NCI-H1417 (cell line): ENCODE results near the gene JAK1.

Source experiments
- DNase-seq, 3 experiments: peaks; one replicate each; lab custom pipeline; 2025; lab: John Stamatoyannopoulos, UW

JAK1 gene

DNA sequence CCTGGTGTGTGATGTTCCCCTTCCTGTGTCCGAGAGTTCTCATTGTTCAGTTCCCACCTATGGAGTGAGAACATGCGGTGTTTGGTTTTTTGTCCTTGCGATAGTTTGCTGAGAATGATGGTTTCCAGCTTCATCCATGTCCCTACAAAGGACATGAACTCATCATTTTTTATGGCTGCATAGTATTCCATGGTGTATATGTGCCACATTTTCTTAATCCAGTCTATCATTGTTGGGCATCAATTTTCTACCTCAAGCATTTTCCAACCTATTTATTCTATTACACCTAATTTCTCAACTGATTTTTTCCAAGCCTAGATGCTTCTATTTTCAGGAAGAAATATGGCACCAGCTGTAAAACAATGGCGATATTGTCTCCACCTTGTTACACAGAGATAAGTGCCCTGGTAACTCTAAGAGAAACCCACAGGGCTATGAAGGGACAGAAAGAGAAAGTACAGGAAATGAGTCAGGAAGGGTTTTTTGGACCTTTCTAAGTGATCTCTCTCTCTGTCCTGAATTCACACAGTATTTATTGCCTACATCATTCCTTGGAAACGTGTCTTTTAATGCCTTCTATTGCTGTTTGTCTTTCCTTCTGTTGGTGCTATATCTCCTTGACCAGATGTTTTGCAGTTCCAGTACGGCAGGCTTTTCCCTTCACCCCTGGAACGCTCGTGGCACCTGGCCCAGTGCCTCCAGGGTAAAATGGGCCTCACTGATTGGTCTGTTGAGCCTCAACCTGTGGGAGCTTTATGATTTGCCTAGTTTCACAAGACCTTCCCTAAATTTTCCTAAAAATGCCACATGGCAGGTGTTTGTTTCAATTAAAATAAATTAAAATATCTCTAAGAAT lies 14.6 kb upstream of the JAK1 start:
- DNase-seq: no peak

DNA sequence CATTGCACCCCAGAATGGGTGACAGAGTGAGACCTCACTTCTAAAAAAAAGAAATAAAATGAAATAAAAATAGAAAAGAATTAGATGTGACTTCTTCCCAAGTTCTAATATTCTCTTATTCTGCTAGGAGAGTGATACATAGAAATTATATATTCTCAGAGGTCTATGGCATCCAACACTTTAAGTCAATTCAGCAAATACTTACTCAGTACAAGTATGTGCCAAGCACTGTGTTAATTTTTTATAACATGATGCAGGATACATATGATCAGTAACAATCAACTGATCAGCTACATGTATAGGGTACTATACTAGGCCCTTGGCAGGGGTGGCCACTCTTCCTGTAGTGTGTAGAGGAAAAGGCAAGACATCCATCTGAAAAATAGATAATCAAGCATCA lies 13.0 kb upstream of the JAK1 start:
- DNase-seq: no peak

DNA sequence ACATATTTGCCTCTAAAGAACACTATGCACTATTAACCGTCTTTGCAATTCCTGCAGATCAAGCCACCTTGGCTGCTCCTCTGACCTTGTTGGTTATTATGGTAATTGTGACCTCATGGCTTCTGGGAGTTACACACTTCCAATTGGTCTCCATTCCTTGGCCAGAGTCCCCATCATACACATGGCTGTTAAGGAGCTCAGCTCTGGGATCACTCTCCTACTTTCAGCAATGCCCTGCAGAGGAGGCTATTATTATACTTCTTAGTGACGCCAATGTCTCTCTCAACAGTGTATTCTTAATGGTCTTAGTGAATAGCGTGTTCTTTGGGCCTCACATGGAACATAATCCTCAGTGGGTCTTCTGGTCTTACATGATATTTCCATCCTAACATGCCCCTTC lies 10.0 kb upstream of the JAK1 start:
- no peak for DNase-seq

DNA sequence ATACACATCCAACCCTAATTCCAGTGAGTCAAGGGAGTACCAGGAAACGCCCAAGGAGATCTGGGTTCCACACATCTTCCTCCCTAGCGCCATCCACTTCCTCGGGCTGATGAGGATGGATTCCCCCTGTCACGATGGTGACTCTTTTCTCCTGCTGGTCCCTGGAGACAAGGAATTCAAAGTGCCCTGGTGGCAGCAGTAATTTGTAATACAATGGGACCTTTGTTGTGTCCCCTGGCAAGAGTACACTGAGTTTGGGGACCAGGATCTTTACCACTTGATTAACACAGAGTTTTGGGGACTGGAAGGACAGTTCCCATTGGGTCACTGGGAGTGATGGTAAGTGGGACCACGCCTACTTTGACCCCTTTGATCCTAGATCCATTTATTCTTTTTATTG lies 9.4 kb upstream of the JAK1 start:
- no peak for DNase-seq

DNA sequence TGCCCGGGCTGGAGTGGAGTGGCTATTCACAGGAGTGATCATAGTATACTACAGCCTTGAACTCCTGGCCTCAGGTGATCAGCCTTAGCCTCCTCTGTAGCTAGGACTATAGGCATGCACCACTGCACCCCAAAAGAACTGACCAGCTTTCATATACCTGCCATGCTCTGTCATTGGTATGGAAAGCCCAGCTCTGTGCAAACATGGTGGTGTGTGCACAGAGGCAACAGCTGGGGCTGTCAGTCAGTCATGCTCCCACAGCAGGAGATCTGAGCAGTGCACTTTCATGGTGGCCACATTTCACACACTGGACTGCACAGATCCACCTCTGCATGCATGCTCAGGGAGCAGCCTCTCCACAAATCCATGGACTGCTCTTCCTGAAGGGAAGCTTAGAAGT lies 8.8 kb upstream of the JAK1 start:
- no peak for DNase-seq

DNA sequence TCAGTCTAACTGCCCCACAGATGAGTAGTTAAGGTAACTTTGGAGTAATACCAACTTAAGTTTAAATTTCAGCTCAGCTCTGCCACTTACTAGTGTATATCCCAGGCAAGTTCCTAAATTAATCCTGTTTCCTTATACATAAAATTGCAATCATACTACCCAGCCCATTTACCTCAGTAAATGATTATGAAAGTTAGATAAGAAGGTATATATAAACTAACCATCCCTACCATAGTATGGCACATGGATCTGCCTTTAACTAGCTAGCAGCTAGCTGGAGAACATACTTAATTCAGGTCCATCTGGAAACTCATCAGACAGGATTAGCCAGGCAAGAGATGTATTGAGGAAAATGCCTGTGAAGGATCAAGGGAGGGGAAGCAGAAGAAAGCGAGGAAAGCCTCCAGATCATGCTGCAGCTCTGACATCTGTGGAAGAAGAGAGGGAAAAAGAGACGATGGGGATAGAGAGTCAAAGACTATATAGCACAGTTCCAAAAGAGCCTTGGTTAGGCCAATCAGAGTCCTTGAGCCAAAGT lies 8.0 kb upstream of the JAK1 start:
- no peak for DNase-seq

DNA sequence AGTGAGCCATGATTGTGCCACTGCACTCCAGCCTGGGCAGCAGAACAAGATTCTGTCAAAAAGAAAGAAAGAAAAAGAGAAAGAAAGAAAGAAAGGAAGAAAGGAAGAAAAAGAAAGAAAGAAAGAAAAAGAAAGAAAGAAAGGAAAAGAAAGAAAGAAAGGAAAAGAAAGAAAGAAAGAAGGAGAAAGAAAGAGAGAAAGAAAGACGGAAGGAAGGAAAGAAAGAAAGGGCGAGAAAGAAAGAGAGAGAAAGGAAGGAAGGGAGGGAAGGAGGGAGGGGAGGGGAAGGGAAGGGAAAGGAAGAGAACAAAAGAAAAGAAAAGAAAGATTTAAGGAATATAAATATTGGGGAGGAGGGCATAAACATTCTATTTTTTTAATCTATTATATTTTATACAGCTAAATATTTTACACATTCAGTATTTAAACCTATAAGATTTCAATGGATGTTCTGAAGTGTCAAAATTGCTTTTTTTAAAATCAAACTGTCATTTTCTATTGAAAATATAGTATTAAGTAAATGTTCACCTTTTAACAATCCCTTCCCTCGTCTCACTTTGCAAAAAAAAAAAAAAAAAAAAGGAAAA lies 6.8 kb upstream of the JAK1 start:
- no peak for DNase-seq

DNA sequence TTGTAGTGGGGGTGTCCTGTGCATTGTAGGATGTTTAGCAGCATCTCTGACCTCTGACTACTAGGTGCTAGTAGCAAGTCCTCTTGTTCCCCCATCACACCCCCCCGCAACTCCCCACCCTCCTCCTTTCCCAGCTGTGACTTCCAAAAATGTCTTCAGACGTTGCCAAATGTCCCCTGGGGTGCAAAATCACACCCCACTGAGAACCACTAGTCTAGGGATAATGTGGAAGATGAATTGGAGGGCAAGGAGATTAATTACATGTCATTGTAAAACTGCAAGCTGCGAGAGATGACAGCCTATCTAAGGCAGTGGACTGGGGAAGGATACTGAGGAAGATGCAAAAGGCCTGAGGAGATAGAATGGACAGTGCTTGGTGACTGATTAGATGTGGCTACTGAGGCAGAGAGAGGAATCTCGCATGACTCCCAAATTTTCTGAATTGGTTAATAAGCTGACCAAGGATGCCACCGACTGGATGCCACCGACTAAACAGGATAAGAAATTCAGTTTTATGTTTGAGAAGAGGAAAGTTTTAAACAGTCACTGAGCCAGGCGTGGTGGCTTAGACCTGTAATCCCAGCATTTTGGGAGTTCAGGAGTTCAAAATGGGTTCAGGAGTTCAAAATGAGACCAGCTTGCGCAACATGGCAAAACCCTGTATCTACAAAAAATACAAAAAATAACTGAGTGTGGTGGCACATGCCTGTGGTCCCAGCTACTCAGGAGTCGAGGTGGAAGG lies 3.1 kb upstream of the JAK1 start:
- peak in 1 of 3 experiments; percentile 33 for DNase-seq

DNA sequence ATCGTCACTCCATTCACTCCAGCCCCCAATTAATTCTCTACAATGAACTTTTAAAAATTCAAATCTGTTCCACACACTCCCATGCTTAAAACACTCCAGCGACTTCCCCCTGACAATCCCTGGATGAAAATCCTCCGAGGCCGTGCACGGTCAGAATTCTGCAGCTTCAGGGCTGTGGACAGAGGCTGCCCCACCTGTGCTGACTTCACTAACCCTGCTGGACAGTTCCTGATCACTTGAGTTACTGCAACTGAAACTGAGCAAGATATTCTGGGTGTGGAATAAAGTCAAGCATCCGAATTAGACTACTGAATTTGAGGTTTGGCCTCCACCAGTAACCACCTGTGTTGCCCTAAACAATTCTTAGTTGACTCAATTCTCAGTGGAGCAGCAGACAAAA lies 1.0 kb upstream of the JAK1 start:
- DNase-seq: no peak

DNA sequence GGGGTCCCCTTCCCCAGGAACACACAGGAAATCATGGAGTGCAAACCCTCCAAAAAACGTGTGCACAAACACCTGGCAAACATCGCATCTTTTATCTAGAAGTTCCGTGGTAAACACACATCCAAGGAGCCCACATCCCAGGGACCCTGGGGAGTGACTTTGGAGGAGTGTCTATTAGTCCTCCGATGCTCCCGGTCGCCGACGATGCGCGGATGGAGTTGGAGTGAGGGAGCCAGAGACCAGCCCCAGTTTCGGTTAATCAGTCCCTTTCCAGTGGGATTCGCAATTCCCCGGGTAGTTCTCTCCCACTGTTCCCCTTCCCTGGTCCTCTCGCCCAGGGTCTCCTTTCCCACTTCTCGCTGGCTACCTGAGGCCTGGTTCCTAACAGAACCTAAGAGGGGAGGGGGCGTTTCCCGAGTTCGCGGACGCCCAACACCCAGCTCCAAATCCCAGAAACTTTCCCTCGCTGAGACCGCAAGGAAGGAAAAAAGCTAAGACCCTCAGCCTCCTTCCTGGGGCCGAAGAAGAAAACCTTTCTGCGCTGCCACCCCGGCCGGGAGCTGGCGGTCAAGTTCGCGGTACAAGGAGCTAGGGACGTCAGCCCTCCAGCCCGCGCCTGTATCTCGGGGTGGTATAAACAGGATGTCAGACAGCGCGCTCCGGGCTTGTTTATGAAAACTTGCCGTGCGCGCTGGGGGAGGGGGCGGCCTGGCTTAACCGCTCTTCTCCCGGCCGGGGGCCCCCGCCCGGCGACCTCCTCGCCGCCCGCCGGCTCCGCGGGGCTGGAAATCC lies 787 bp downstream of the JAK1 start:
- DNase-seq: peak; percentile 22 to 77 (median 61)

DNA sequence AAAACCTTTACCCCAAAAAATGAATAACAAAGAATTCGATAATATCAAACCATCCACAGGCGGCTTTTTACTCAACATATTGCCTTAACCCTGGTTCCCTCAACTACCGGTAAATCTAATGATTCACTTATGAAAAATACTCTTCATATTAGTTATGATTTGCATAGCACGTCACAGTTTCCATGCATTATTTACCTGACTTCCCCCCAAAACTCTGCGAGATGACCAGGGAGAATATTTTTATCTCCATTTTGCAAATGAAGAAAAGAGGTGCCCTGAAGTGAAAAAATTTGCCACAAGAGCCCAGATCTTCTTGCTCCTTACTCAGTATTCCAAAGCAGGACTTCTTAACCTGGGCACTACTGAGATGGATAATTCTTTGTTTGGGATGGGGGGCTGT lies 2.9 kb downstream of the JAK1 start:
- no peak for DNase-seq

DNA sequence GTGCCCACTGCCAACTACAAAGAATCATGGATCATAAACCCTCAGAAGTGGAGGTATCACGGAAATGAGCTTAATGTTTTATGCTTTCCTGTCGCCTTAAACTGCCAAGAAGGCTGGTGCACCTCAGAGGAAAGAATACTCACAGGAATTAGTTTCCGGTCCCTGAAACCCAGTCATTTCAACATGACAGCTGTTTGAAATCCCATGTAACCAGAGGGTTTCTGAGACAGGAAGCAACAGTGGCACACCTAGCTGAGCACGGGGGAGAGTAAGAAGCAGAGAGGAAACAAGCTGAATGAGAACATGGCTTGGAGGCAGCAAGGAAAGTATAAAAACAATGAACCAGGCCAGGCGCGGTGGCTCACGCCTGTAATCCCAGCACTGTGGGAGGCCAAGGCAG lies 3.9 kb downstream of the JAK1 start:
- no peak for DNase-seq

DNA sequence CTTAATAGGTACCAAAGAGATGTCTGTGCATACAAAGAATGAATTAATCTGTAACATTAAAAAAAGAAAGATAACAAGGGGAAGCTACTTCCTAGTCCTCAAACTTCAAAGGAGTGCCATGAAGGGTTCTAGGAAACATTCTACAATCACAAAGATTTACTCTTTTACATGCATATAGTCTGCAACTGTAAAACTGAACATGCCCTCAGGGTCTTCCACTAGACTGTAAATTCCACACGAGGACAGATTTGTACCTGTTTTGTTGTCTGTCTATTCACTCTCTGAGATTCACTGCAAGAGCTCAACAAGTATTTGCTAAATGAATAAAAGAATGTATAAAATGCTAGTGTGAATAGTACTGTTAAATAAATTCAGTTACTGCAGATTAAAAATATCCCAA lies 4.4 kb downstream of the JAK1 start:
- DNase-seq: no peak

DNA sequence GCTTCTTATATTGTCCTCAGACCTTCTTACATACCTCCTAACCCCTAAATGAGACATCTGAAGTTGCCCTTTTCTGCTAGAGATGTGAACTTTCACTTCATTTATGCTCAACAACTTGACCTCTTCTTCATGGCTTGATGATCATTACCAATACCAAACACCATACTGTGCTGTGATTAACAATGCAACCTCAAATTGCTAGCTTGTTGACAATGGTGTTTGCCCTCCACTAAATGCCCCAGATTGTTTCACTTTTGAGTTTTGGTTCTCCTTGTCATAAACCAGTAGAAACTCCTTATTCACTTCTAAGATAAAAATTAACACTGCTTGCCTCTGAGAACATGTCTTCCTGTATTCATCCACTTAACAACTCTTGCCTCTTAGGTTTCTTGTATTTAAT lies 5.6 kb downstream of the JAK1 start:
- DNase-seq: no peak

DNA sequence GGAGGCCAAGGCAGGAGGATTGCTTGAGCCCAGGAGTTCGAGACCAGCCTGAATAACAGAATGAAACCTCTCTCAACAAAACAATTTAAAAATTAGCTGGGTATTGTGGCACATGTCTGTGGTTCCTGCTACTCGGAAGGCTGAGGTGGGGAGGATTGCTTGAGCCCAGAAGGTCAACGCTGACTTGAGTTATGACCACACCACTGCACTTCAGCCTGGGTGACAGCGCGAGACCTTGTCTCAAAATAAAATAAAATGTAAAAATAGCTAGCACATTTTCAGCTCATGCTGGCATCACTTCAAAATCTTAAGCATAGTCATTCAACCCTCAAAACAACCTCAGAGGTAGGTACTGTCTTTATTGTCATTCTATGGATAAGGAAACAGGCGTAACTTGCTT lies 6.4 kb downstream of the JAK1 start:
- DNase-seq: no peak

DNA sequence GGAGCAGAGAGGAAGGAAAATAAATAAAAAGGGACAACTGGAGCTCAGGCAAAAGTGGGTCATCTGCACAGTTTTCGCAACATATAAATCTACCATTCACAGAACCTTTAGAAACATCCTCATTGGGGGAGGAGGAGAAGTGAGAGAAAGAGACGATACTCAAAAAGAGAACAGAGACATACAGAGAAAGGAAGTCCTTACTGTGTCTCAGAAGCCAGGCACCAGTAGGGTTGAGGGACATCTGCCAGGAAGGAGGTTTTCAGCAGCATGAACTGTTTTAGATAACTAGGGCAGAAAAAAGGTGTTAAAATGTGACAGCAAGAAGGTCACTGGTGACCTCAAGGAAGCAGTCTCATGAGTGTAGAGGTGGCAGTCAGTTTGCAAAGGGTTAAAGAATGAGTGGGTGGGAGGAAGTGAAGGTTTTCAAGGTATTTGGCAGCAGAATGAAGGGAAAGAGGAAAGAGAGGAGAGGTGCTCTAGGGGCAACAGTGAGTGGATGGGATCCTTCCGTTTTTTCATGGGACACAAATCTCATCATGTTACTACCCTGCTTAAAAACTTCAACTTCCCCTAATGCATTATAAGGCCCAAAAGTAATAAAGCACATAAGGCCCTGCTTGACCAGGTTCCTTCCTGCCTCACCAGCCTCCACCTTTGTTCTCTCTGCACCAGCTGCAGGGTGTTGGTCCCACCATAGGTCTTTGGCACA lies 9.5 kb downstream of the JAK1 start:
- no peak for DNase-seq

DNA sequence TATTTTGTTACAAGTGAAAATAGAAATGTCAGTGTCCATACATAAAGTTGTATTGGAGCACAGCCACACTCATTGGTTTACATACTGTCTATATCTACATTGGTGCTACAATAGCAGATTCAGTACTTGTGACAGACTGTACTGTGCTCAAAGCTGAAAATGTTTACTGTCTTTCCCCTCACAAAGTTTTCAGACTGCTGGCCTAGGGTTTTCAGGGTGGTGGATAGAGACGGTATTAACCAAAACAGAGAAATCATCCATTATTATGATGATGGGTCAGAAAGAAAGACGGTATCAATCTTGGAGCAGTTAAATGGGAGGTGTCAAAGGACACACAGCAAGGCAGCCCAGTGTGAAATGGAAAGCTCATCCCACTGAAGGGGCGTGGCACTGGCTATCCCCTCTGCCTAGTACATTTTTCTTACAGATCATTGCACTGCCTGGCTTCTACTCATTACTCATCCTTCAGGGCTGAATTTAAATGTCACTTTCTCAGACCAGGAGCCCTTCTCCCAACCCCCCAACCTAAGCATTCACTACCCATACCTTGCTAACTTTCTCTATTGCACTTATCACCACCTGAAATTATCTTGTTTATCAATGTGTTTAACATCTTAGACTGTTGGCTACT lies 10.2 kb downstream of the JAK1 start:
- no peak for DNase-seq

DNA sequence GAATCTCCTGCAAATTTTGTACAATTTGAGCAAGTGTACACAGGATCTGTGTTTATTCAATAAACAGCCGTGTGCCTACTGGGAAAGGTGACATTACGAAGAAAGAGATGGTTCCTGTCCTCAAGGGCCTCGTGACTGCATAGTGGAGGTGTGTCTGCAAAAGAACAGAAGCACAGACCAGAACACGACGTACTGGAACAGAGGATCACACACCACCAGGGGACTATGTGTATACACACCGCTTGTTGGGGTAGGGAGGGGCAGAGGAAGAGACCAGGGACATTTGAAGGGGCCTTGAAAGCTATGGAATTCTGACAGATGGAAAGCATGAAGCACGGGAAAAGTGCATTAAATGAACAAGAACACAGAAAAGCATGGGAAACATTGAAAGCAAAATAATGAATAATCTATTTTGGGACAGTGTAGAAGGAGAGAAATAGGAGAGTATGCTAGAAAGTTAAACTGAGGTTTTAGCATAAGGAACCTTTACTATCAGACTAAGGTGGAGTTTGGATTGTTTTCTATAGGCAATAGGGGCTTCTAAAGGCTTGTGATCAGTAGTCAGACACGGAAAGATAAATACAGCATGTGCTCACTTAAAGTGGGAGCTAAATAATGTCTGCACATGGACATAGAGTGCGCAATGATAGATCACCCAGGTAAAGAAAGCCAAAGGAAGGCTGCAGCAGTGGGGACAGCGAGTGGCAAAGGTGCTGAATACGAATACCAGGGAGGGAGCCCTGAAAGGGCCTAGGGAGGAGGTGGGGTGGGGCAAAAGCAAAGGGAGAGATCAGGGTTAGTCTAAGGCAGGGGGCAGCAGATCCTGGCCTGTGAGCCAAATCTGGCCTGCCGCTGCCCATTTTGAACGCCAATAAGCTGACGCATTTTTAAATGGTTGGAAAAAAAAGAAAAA lies 11.0 kb downstream of the JAK1 start:
- no peak for DNase-seq

DNA sequence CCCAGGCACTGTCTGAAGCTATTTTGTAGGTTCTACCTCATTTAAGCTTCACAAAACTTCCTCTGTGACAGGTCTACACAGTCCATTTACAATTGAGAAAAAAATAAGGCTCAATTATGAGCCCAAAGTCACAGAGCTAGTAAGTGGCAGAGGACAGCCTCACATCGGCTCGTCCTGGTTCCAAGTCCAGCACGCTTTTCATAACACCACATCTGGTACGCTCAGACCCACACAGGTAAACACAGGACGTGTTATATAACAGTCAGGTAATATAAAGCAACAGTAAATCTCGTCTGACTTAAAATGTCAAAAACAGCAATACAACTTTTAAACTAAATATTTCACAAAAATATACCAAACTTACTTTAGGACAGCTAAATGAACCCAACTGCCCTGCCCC lies 13.1 kb downstream of the JAK1 start:
- no peak for DNase-seq

DNA sequence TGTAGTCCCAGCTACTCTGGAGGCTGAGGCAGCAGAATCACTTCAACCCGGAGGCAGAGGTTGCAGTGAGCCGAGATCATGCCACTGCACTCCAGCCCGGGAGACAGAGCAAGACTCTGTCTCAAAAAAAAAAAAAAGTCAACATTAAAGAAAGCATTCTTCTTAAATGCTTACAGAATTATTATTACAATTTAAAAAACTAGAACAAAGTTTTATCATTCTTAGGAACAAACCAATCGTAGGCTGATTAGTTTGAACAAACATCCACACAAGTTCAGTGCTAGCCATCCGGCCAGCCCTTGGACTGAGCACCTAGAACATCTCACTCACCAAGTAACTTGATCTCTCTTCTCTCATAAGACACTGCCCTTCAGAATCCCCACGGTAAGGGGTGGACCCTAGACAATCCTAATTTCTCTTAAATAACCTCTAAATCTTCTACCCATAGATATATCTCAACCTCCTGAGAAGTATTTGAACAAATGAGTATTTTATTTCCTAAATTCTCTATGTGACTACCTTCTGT lies 16.0 kb downstream of the JAK1 start:
- DNase-seq: no peak
